Left kidney (tissue), 2 donors: Measurements from ENCODE around the gene PRKG1. TPM values are rescaled to one million over a fixed set of nuclear protein-coding genes. Genes with fewer than 3 reads are reported as not detected.
"Not testable (repeated sequence)": the region's sequence is repeated elsewhere in the genome, so short reads cannot be mapped to it uniquely, and the experiment has no call there.

Source experiments
- DNase-seq: peaks from one replicate; pipeline ENCODE4 v3.0.0-alpha.2; 2013
- polyA plus RNA-seq: library from polyadenylated mRNA; unstranded; fragments of 120-200 nt; gene quantifications from one replicate; pipeline ENCODE4 v1.2.1, GENCODE V29; 2013; ENCODE audit not compliant: insufficient read length

Gene PRKG1
- polyA plus RNA-seq, 1 donor = 14.9 TPM

GRCh38 chr10:51700228-51700817 is 626.0 kb downstream of the PRKG1 start:
- peak; percentile 66 for DNase-seq

GRCh38 chr10:51705774-51706173 is 631.5 kb downstream of the PRKG1 start:
- DNase-seq = no peak

GRCh38 chr10:51706225-51706624 is 631.9 kb downstream of the PRKG1 start:
- no peak for DNase-seq

GRCh38 chr10:51707392-51707791 is 633.1 kb downstream of the PRKG1 start:
- no peak for DNase-seq

- DNase-seq = no peak
These were observed 633.6 kb downstream of the PRKG1 start for GRCh38 chr10:51707821-51708424.

GRCh38 chr10:51708609-51709008 is 634.3 kb downstream of the PRKG1 start:
- no peak for DNase-seq

- DNase-seq = no peak
These were observed 635.2 kb downstream of the PRKG1 start for GRCh38 chr10:51709324-51709972.

- DNase-seq = no peak
These were observed 637.2 kb downstream of the PRKG1 start for GRCh38 chr10:51711519-51711891.

GRCh38 chr10:51716981-51717380 is 642.7 kb downstream of the PRKG1 start:
- DNase-seq = no peak

- DNase-seq = no peak
These were observed 644.6 kb downstream of the PRKG1 start for GRCh38 chr10:51718804-51719291.

- DNase-seq = no peak
These were observed 649.8 kb downstream of the PRKG1 start for GRCh38 chr10:51724038-51724437.

GRCh38 chr10:51729822-51730555 is 655.7 kb downstream of the PRKG1 start:
- DNase-seq = peak; percentile 25

GRCh38 chr10:51733057-51733456 is 658.8 kb downstream of the PRKG1 start:
- DNase-seq = no peak

GRCh38 chr10:51743146-51743545 is 668.9 kb downstream of the PRKG1 start:
- DNase-seq = no peak

- no peak for DNase-seq
These were observed 670.1 kb downstream of the PRKG1 start for GRCh38 chr10:51744235-51745000.

- no peak for DNase-seq
These were observed 671.1 kb downstream of the PRKG1 start for GRCh38 chr10:51745397-51745796.

GRCh38 chr10:51747216-51747615 is 672.9 kb downstream of the PRKG1 start:
- no peak for DNase-seq

- no peak for DNase-seq
These were observed 674.7 kb downstream of the PRKG1 start for GRCh38 chr10:51748959-51749358.

GRCh38 chr10:51758366-51758765 is 684.1 kb downstream of the PRKG1 start:
- no peak for DNase-seq

- DNase-seq = not testable (repeated sequence)
These were observed 684.6 kb downstream of the PRKG1 start for GRCh38 chr10:51758838-51759237.

GRCh38 chr10:51759896-51760534 is 685.7 kb downstream of the PRKG1 start:
- DNase-seq = no peak
